GM21825 (cell line): ENCODE results near the gene PTF1A.
"Not testable (repeated sequence)": the region's sequence is repeated elsewhere in the genome, so short reads cannot be mapped to it uniquely, and the experiment has no call there.

ENCODE experiments used
- ATAC-seq: cut with Tn5 transposase; IDR thresholded peaks from one replicate; pipeline ENCODE4 v1.9.1; 2021; ENCODE audit warnings: mild to moderate bottlenecking, moderate library complexity; ENCODE audit not compliant: unreplicated experiment

PTF1A gene

GRCh38 chr10:23202779-23203178 is 10.7 kb downstream of the PTF1A start:
- no peak for ATAC-seq

GRCh38 chr10:23203369-23204325 is 11.5 kb downstream of the PTF1A start:
- ATAC-seq, result no peak

- ATAC-seq, result no peak
Measured at GRCh38 chr10:23204773-23205172, 12.7 kb downstream of the PTF1A start.

DNA sequence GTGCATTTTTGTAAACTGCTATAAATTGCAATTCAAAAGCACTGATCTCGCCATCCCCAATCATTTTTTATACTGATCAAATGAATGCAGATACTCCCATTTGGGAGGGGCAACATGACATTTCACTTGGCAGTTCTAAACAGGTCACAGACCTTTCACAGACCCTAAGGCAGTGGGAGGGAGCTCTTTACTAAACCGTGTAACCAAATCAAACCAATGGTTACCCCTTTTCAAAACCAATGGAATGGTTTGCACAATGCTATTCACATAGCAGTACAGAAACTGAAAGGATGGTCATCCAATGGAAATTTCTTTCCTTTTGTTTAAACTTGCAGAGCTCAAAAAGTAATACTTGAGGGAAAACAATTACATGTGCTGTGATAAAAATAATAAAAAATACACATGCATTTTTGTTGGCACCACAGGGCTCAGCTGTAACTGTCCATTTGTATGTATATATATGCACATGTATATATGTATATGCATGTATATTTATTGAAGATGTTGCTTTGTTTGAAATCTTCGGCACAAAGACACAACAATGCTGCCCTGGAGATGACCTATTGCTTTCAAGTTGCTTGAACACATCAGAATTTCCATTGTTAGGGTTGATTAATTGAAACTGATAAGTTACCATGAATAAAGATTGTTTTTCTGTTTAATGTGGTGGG is 14.0 kb downstream of the PTF1A start:
- no peak for ATAC-seq

DNA sequence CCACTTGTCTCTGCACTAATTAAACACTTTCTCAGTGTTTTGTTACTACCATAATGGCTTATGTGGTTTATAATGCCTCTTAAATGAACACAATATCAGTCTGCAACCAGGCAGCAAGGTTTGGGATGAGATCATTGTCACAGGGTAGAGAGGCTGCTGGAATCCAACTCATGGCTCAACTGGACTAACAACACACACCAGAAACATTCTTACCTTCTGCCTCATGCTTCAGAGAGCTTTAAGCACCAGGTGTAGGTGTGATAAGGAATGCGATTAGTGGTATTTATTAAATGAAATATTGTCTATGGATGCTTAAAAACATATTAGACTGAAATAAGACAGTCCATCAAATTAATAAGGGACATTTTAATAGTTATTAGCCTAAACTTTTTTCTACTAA is 25.4 kb downstream of the PTF1A start:
- no peak for ATAC-seq

DNA sequence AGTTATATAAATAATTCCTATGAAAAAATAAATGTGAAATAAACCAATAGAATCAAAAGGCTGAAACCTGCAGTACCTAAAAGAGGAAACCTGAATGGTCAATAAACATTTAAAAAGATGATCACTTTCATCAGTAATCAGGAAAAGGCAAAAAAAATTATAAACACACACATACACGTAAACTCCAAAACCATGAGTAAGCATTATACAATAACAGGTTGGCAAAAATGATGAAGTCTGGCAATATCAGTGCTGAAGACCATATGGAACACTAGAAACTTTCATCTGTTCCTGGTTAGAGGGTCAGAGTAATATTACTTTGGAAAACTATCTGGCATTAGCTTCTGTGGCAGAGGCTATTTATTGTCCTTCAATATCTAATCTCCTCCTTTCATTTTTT is 38.5 kb downstream of the PTF1A start:
- no peak for ATAC-seq

- no peak for ATAC-seq
Measured at GRCh38 chr10:23238015-23238414, 45.9 kb downstream of the PTF1A start.

DNA sequence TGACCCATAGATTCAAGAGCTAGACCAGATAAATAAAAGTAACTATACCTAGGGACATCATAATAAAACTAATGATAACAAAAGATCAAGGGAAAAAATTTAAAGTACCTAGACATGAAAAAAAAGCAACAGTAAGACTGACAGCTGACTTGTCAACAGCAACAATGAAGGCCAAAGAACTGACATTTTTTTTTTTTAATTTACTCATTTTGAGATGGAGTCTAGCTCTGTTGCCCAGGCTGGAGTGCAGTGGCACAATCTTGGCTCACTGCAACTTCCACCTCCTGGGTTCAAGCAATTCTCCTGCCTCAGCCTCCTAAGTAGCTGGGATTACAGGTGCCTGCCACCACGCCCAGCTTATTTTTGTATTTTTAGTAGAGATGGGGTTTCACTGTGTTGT is 49.7 kb downstream of the PTF1A start:
- ATAC-seq, result not testable (repeated sequence)
